Measurements from ENCODE around the gene ZNF138. TPM values are rescaled to one million over a fixed set of nuclear protein-coding genes. Genes with fewer than 3 reads are reported as not detected.
A peak's percentile ranks its signal among the peaks of the same experiment; 100 is the strongest.
"Not testable (repeated sequence)": the region's sequence is repeated elsewhere in the genome, so short reads cannot be mapped to it uniquely, and the experiment has no call there.

The ZNF138 gene
- total RNA-seq, 4 donors from 2014 or later: 4.5 to 11.6 (median 6.8) TPM

DNA sequence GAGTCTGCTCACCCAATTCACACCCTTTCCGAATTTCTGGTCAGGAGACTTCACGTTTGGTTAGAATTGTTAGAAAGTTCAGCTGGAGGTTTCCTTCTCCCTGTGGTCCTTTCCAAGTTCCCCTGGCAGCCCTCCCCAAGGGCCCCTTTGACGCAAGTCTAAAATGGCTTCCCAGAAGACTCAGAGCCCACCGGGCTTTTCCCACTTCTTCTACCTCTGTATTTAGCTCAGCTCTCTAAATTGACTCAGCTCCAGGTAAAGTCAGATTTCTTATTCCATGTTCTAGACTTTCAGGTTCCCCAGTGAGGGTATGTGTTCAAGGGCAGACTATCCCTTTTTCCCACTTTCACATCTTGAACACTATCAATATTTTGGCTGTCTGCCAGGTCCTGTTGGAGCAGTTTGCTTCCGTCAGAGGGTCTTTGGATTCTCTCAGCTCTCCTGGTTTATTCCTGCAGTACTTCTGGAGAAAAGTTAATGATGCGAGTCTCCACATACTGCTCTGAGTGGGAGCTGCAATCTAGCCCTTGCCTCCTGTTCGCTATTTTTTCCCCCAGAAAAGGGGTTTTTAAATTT is 55.8 kb downstream of the ZNF138 start:
- Histone ChIP-seq H3K4me3 (peak overlapping the region in 1 of 4 donors; percentile 2), H3K9me3 (no peaks in the 10 kb centered on the region), H3K4me1 (peaks cover 0 to 11% of the 10 kb centered on the region in 2 donors), H3K27ac (peak overlapping the region in 2 of 4 donors; percentile 15 to 55), H3K27me3 (no peaks in the 10 kb centered on the region), H3K36me3 (no peaks in the 10 kb centered on the region)
- TF ChIP-seq POLR2A (IDR thresholded peaks at IDR 0.05): no peak
- TF ChIP-seq, protein P1, sequence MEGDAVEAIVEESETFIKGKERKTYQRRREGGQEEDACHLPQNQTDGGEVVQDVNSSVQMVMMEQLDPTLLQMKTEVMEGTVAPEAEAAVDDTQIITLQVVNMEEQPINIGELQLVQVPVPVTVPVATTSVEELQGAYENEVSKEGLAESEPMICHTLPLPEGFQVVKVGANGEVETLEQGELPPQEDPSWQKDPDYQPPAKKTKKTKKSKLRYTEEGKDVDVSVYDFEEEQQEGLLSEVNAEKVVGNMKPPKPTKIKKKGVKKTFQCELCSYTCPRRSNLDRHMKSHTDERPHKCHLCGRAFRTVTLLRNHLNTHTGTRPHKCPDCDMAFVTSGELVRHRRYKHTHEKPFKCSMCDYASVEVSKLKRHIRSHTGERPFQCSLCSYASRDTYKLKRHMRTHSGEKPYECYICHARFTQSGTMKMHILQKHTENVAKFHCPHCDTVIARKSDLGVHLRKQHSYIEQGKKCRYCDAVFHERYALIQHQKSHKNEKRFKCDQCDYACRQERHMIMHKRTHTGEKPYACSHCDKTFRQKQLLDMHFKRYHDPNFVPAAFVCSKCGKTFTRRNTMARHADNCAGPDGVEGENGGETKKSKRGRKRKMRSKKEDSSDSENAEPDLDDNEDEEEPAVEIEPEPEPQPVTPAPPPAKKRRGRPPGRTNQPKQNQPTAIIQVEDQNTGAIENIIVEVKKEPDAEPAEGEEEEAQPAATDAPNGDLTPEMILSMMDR (IDR thresholded peaks at IDR 0.05 in 4 of 5, conservative IDR thresholded peaks at IDR 0.05 in 1 of 5): no peak
- DNase-seq (no peak), ATAC-seq (peak in 1 of 2 donors; percentile 23)
- intact Hi-C loops (cut with DNase I; ENCODE audit: low total_unique reads) (no loop called here), in situ Hi-C loops (cut with MboI; ENCODE audit: low sequenced_read_pairs in 4 of 4) (no loop called here)

DNA sequence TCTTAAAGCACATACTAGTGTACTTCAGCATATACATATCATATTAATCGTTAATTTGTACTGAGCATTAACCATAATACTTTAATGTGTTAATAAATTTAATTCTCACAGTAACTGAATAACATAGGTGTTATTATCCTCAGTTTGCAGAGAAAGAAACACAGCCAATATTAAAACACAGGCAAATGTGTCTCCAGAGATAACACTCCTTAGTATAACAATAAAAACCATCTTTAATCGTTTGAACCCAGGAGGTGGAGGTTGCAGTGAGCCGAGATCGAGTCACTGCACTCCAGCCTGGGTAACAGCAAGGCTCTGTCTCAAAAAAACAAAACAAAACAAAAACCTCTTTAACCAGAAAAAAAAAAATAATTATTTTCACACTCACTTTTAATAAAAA is 59.5 kb downstream of the ZNF138 start:
- Histone ChIP-seq H3K27ac (no peak overlapping the region), H3K9me3 (no peaks in the 10 kb centered on the region), H3K27me3 (no peaks in the 10 kb centered on the region), H3K36me3 (no peaks in the 10 kb centered on the region), H3K4me3 (no peak overlapping the region), H3K4me1 (peaks cover 0 to 11% of the 10 kb centered on the region in 2 donors)
- TF ChIP-seq, protein P1 (IDR thresholded peaks at IDR 0.05 in 4 of 5, conservative IDR thresholded peaks at IDR 0.05 in 1 of 5): no peak
- no peak for TF ChIP-seq POLR2A (IDR thresholded peaks at IDR 0.05)
- DNase-seq: no peak
- intact Hi-C loops (cut with DNase I; ENCODE audit: low total_unique reads) (no loop called here), in situ Hi-C loops (cut with MboI; ENCODE audit: low sequenced_read_pairs in 4 of 4) (no loop called here)
- no peak for ATAC-seq

DNA sequence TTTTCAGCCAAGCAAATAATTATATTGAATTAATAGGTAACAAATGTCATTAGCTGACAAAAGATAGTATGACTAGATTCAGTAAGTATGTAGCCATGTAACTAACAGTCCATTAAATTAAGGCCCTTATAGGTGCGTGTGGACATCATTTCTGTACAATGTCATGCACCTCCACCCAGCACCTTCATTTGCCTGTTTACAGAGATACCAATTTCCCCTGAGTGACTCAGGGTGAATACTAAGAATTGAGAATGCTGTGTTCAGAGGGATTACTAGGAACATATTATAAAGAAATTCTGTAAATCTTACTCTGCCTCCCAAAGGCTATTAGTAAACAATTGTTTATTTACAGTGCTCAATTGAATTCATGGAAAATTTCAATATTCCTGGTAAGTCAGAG is 60.7 kb downstream of the ZNF138 start:
- intact Hi-C loops (cut with DNase I; ENCODE audit: low total_unique reads) (no loop called here), in situ Hi-C loops (cut with MboI; ENCODE audit: low sequenced_read_pairs in 4 of 4) (no loop called here)
- Histone ChIP-seq H3K27ac (no peak overlapping the region), H3K4me3 (no peak overlapping the region), H3K9me3 (no peaks in the 10 kb centered on the region), H3K4me1 (peaks cover 0 to 4% of the 10 kb centered on the region in 2 donors), H3K36me3 (no peaks in the 10 kb centered on the region), H3K27me3 (no peaks in the 10 kb centered on the region)
- TF ChIP-seq POLR2A (IDR thresholded peaks at IDR 0.05): no peak
- TF ChIP-seq, protein P1 (IDR thresholded peaks at IDR 0.05 in 4 of 5, conservative IDR thresholded peaks at IDR 0.05 in 1 of 5): no peak
- DNase-seq (no peak), ATAC-seq (no peak)

DNA sequence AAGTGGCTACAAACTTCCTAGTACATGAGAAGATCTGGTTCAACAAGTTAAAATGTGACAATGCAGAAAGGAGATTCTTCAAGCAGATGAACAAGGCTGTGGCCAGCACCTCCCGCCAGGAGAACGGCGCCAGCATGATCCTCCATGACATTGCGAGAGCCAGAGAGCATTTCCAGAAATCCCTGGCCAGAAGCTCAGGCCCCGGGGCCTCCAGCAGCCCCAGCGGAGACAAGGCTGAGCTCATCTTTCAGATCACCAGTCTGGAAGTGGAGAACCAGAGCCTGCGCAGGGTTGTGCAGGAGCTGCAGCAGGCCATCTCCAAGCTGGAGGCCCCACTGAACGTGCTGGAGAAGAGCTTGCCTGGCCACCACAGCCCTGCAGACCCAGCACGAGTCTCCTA is 68.8 kb downstream of the ZNF138 start:
- Histone ChIP-seq H3K27me3 (no peaks in the 10 kb centered on the region), H3K36me3 (no peaks in the 10 kb centered on the region), H3K4me3 (no peak overlapping the region), H3K4me1 (no peaks in the 10 kb centered on the region), H3K27ac (no peak overlapping the region), H3K9me3 (no peaks in the 10 kb centered on the region)
- no peak for DNase-seq
- TF ChIP-seq, protein P1 (IDR thresholded peaks at IDR 0.05 in 4 of 5, conservative IDR thresholded peaks at IDR 0.05 in 1 of 5): no peak
- no peak for TF ChIP-seq POLR2A (IDR thresholded peaks at IDR 0.05)
- intact Hi-C loops (cut with DNase I; ENCODE audit: low total_unique reads) (no loop called here), in situ Hi-C loops (cut with MboI; ENCODE audit: low sequenced_read_pairs in 4 of 4) (no loop called here)
- no peak for ATAC-seq

DNA sequence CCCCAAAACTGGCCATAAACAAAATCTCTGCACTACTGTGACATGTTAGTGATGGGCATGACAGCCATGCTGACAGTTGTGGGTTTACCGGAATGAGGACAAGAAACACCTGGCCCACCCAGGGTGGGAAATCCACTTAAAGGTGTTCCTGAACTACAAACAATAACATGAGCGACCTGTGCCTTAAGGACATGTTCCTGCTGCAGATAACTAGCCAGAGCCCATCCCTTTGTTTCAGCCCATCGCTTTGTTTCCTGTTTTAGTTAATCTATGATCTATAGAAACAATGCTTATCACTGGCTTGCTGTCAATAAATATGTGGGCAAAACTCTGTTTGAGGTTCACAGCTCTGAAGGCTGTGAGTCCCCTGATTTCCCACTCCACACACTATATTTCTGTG is 69.3 kb downstream of the ZNF138 start:
- DNase-seq; intact Hi-C loops (cut with DNase I; ENCODE audit: low total_unique reads); H3K4me3 ChIP-seq; H3K27ac ChIP-seq; H3K27me3 ChIP-seq; H3K36me3 ChIP-seq; H3K4me1 ChIP-seq; ATAC-seq; H3K9me3 ChIP-seq; in situ Hi-C loops (cut with MboI; ENCODE audit: low sequenced_read_pairs in 4 of 4): not testable (repeated sequence)
